Uterus (tissue), 2 donors: Measurements from ENCODE around the gene COL27A1.
A peak's percentile ranks its signal among the peaks of the same experiment; 100 is the strongest.

Experiments used
- CTCF ChIP-seq, 4 experiments: fragments of 200-600 bp in 2 of 4; fragments of 450-650 bp in 2 of 4; sonication (generic) in 2 of 4; IDR thresholded peaks; one replicate each; pipeline ENCODE4 v1.5.1; 2016 to 2019; ENCODE audit warnings: antibody characterized with exemption in 4 of 4, mild to moderate bottlenecking in 2 of 4, moderate library complexity in 1 of 4
- POLR2A ChIP-seq, 2 donors: fragments of 450-650 bp; IDR thresholded peaks; one replicate each; pipeline ENCODE4 v1.6.1; 2016; ENCODE audit warnings: antibody characterized with exemption in 2 of 2, mild to moderate bottlenecking in 1 of 2, moderate library complexity in 1 of 2

- TF ChIP-seq CTCF (IDR thresholded peaks at IDR 0.05) = peak in 3 of 4 experiments; percentile 5 to 29 (median 11)
- no peak for TF ChIP-seq POLR2A (IDR thresholded peaks at IDR 0.05)
Observed at GRCh38 chr9:114233491-114234185, 78.3 kb downstream of the COL27A1 start.
